SK-N-MC (cell line): ENCODE data around the gene MACIR.

ENCODE experiments used
- EZH2 ChIP-seq: fragments of 200-600 bp; sonication (generic); IDR thresholded peaks from one replicate; pipeline ENCODE4 v1.6.1; 2017; ENCODE audit warnings: antibody characterized with exemption
- FOXP2 ChIP-seq: optimal IDR thresholded peaks from 2 replicates; pipeline ENCODE3; 2011; ENCODE audit warnings: mild to moderate bottlenecking, moderate library complexity; ENCODE audit not compliant: insufficient read depth; ENCODE audit errors: extremely low read length, control extremely low read depth
- POLR2AphosphoS5 ChIP-seq: IDR thresholded peaks from 2 replicates; pipeline ENCODE4 v1.6.1; 2012; ENCODE audit warnings: mild to moderate bottlenecking, low read depth, low read length, borderline replicate concordance

DNA sequence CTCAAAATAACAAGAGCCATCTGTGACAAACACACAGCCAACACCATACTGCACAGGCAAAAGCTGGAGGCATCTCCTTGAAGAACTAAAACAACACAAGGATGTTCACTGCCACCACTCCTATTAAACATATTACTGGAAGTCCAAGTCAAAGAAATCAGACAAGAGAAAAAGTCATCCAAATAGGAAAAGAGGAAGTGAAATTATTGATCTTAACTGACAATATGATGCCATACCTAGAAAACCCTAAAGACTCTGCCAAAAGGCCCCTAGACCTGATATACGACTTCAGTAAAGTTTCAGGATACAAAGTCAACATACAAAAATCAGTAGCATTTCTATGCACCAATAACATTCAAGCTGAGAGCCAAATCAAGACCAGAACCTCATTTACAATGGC lies 30.0 kb upstream of the MACIR start:
- TF ChIP-seq EZH2: no peak
- no peak for TF ChIP-seq POLR2AphosphoS5
- TF ChIP-seq FOXP2: no peak
